Gastroesophageal sphincter (tissue), 3 donors: Measurements from ENCODE around the gene KCTD15.

Experiments used
- POLR2AphosphoS5 ChIP-seq: sonication (generic); formaldehyde crosslinking; IDR thresholded peaks from one replicate; pipeline ENCODE4 v1.6.1; 2017; ENCODE audit warnings: antibody characterized with exemption
- TF ChIP-seq, protein P1 (sequence below), 4 experiments: fragments of 200-600 bp in 2 of 4; fragments of 450-650 bp in 2 of 4; sonication (generic) in 1 of 4; IDR thresholded peaks; one replicate each; pipeline ENCODE4 v1.5.1; 2017 to 2019; ENCODE audit warnings: antibody characterized with exemption in 4 of 4, mild to moderate bottlenecking in 2 of 4, moderate library complexity in 2 of 4

DNA sequence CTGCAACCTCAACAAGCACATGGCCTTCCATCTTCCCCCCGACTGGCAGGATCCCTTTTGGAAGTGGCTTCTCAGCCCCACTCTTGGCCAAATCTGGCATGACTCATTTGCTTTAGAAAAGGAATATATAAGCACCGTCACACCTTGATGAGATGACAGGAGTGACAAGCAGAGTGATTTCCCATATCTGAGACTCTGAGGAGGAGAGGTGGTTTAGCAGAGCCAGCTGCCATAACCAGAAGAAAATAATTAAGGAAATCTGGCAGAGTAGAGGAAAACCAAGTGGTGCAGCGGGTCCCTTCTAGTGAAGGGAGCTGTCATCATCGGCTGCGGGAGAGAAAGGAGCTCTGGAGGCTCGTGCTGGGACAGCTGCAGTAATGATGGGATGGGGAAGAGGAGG is 27.5 kb upstream of the KCTD15 start:
- TF ChIP-seq POLR2AphosphoS5 = no peak
- TF ChIP-seq, protein P1, sequence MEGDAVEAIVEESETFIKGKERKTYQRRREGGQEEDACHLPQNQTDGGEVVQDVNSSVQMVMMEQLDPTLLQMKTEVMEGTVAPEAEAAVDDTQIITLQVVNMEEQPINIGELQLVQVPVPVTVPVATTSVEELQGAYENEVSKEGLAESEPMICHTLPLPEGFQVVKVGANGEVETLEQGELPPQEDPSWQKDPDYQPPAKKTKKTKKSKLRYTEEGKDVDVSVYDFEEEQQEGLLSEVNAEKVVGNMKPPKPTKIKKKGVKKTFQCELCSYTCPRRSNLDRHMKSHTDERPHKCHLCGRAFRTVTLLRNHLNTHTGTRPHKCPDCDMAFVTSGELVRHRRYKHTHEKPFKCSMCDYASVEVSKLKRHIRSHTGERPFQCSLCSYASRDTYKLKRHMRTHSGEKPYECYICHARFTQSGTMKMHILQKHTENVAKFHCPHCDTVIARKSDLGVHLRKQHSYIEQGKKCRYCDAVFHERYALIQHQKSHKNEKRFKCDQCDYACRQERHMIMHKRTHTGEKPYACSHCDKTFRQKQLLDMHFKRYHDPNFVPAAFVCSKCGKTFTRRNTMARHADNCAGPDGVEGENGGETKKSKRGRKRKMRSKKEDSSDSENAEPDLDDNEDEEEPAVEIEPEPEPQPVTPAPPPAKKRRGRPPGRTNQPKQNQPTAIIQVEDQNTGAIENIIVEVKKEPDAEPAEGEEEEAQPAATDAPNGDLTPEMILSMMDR (IDR thresholded peaks at IDR 0.05) = no peak
